ENCODE measurements around the gene GJD3. TPM values are rescaled to one million over a fixed set of nuclear protein-coding genes. Genes with fewer than 3 reads are reported as not detected.
A peak's percentile ranks its signal among the peaks of the same experiment; 100 is the strongest.

Gene GJD3
- polyA plus RNA-seq, 3 donors = not detected

DNA sequence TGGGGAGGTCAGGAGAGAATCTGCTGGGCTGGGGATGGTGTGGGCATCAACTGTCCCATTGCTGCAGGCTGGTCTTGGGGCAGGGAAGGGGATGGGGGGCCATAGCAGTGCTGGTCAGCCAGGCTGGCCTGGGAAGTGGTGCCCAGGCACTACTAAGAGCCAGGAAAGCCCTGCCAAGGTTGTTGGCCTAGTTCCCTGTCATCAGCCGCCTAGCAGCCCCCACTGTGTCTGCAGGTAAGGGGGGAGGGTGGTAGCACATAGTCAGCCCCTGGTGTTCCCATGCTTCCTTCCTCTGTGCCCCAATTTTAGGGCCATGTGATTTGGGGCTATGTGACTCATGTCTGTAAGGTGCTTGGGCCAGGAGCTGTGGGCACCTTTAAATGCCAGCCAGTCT, 17.8 kb downstream of the GJD3 start:
- Histone ChIP-seq H3K4me3 (replicated peaks in 1 of 3; ENCODE audit: low read depth in 2 of 3, low read length in 3 of 3) (peak overlapping the region in 1 of 3 experiments; percentile 99), H3K27ac (ENCODE audit: low read depth in 1 of 2, low read length in 2 of 2) (no peak overlapping the region), H3K9ac (ENCODE audit: insufficient read depth, low read length, poor library complexity, severe bottlenecking) (no peak overlapping the region), H3K4me1 (ENCODE audit: control insufficient read depth in 1 of 2, insufficient read depth in 2 of 2, low read length in 2 of 2) (peaks cover 56 to 72% of the 10 kb centered on the region in 2 donors), H2AFZ (ENCODE audit: insufficient read depth, low read depth, low read length, poor library complexity, severe bottlenecking) (no peak overlapping the region), H4K20me1 (ENCODE audit: insufficient read depth, low read length) (peaks cover 99% of the 10 kb centered on the region), H3K79me2 (ENCODE audit: insufficient read depth, low read length) (peaks cover 92% of the 10 kb centered on the region), H3K4me2 (replicated peaks; ENCODE audit: extremely low read depth, low read length, poor library complexity, severe bottlenecking) (peak overlapping the region; percentile 90), H3K27me3 (ENCODE audit: control insufficient read depth in 2 of 2, insufficient read depth in 2 of 2, low read length in 2 of 2) (no peaks in the 10 kb centered on the region), H3K36me3 (replicated peaks in 1 of 2; ENCODE audit: control insufficient read depth in 1 of 2, insufficient read depth in 2 of 2, low read length in 2 of 2) (peaks cover 38 to 60% of the 10 kb centered on the region in 2 donors), H3K9me3 (replicated peaks in 1 of 2; ENCODE audit: control insufficient read depth in 1 of 2, insufficient read depth in 1 of 2, low read length in 2 of 2) (no peaks in the 10 kb centered on the region)
- peaks cover 65% of the 10 kb centered on the region for H3K4me1 Mint-ChIP-seq
- H3K27me3 Mint-ChIP-seq (ENCODE audit: low read depth in 3 of 3) = peaks cover 2 to 6% (median 4%) of the 10 kb centered on the region in 3 donors
- H3K36me3 Mint-ChIP-seq = peaks cover 58 to 80% of the 10 kb centered on the region in 2 donors
- TF ChIP-seq, protein P1, sequence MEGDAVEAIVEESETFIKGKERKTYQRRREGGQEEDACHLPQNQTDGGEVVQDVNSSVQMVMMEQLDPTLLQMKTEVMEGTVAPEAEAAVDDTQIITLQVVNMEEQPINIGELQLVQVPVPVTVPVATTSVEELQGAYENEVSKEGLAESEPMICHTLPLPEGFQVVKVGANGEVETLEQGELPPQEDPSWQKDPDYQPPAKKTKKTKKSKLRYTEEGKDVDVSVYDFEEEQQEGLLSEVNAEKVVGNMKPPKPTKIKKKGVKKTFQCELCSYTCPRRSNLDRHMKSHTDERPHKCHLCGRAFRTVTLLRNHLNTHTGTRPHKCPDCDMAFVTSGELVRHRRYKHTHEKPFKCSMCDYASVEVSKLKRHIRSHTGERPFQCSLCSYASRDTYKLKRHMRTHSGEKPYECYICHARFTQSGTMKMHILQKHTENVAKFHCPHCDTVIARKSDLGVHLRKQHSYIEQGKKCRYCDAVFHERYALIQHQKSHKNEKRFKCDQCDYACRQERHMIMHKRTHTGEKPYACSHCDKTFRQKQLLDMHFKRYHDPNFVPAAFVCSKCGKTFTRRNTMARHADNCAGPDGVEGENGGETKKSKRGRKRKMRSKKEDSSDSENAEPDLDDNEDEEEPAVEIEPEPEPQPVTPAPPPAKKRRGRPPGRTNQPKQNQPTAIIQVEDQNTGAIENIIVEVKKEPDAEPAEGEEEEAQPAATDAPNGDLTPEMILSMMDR (IDR thresholded peaks at IDR 0.05) = no peak
- 60% methylated on average over 1 of the region's 1 CpG for WGBS (ENCODE audit: insufficient coverage)
- peak overlapping the region in 3 of 7 donors; percentile 8 to 69 (median 54) for H3K27ac Mint-ChIP-seq
- peaks cover 0 to 1% (median 0%) of the 10 kb centered on the region in 7 donors for H3K9me3 Mint-ChIP-seq
- DNase-seq = no peak
- H3K4me3 Mint-ChIP-seq = peak overlapping the region; percentile 68 to 99
- intact Hi-C loops (cut with micrococcal nuclease) = no loop called here

GRCh38 chr17:40345994-40346764, 18.4 kb downstream of the GJD3 start:
- DNase-seq = no peak
- no peak overlapping the region for H2AFZ ChIP-seq (ENCODE audit: insufficient read depth, low read depth, low read length, poor library complexity, severe bottlenecking)
- H3K79me2 ChIP-seq (ENCODE audit: insufficient read depth, low read length) = peaks cover 97% of the 10 kb centered on the region
- H3K9me3 ChIP-seq (replicated peaks in 1 of 2; ENCODE audit: control insufficient read depth in 1 of 2, insufficient read depth in 1 of 2, low read length in 2 of 2) = no peaks in the 10 kb centered on the region
- H3K27ac ChIP-seq (ENCODE audit: low read depth in 1 of 2, low read length in 2 of 2) = no peak overlapping the region
- peak overlapping the region; percentile 95 for H3K9ac ChIP-seq (ENCODE audit: insufficient read depth, low read length, poor library complexity, severe bottlenecking)
- peaks cover 56 to 66% of the 10 kb centered on the region in 2 donors for H3K4me1 ChIP-seq (ENCODE audit: control insufficient read depth in 1 of 2, insufficient read depth in 2 of 2, low read length in 2 of 2)
- peaks cover 32 to 54% of the 10 kb centered on the region in 2 donors for H3K36me3 ChIP-seq (replicated peaks in 1 of 2; ENCODE audit: control insufficient read depth in 1 of 2, insufficient read depth in 2 of 2, low read length in 2 of 2)
- intact Hi-C loops (cut with micrococcal nuclease) = no loop called here
- 92% methylated on average over 3 of the region's 11 CpGs for WGBS (ENCODE audit: insufficient coverage)
- H3K4me1 Mint-ChIP-seq = peaks cover 59% of the 10 kb centered on the region
- H3K27ac Mint-ChIP-seq = peak overlapping the region in 2 of 7 donors; percentile 42 to 73
- H3K9me3 Mint-ChIP-seq = peaks cover 0 to 1% (median 0%) of the 10 kb centered on the region in 7 donors
- peak overlapping the region; percentile 95 to 99 for H3K4me3 Mint-ChIP-seq
- peaks cover 56 to 74% of the 10 kb centered on the region in 2 donors for H3K36me3 Mint-ChIP-seq
- peak overlapping the region in 2 of 3 experiments; percentile 66 to 99 for H3K4me3 ChIP-seq (replicated peaks in 1 of 3; ENCODE audit: low read depth in 2 of 3, low read length in 3 of 3)
- H4K20me1 ChIP-seq (ENCODE audit: insufficient read depth, low read length) = peaks cover 97% of the 10 kb centered on the region
- H3K4me2 ChIP-seq (replicated peaks; ENCODE audit: extremely low read depth, low read length, poor library complexity, severe bottlenecking) = peak overlapping the region; percentile 90
- H3K27me3 ChIP-seq (ENCODE audit: control insufficient read depth in 2 of 2, insufficient read depth in 2 of 2, low read length in 2 of 2) = no peaks in the 10 kb centered on the region
- peaks cover 2 to 6% (median 4%) of the 10 kb centered on the region in 3 donors for H3K27me3 Mint-ChIP-seq (ENCODE audit: low read depth in 3 of 3)
- TF ChIP-seq, protein P1 (IDR thresholded peaks at IDR 0.05) = no peak

All from CD14-positive monocyte (primary cell).